RWPE2 (cell line): ENCODE results near the gene CCDC69.

Experiments used
- ATAC-seq: fragments of 200-7000 bp; cut with Tn5 transposase; 3 replicates; pipeline ENCODE4 v1.9.1; 2021; ENCODE audit warnings: low read depth
- DNase-seq: peaks from one replicate; pipeline ENCODE4 v3.0.0-alpha.2; 2020; ENCODE audit warnings: low spot score
- H3K27ac ChIP-seq: fragments of 450-650 bp; 2 replicates; pipeline ENCODE4 v1.5.1; 2017; ENCODE audit warnings: mild to moderate bottlenecking; ENCODE audit not compliant: poor library complexity, severe bottlenecking
- H3K27me3 ChIP-seq: fragments of 250-450 bp; sonication (Bioruptor Pico); 2 replicates; pipeline ENCODE4 v1.5.1; 2021; ENCODE audit warnings: mild to moderate bottlenecking, moderate library complexity; ENCODE audit not compliant: insufficient read depth, poor library complexity, severe bottlenecking
- H3K36me3 ChIP-seq: fragments of 250-450 bp; sonication (Bioruptor Pico); 2 replicates; pipeline ENCODE4 v1.5.1; 2020; ENCODE audit warnings: low read depth, mild to moderate bottlenecking, moderate library complexity
- H3K4me1 ChIP-seq: fragments of 250-450 bp; sonication (Bioruptor Pico); 2 replicates; pipeline ENCODE4 v1.5.1; 2021; ENCODE audit warnings: mild to moderate bottlenecking, moderate library complexity; ENCODE audit not compliant: insufficient read depth, poor library complexity, severe bottlenecking
- H3K4me3 ChIP-seq: fragments of 250-450 bp; sonication (Bioruptor Pico); 2 replicates; pipeline ENCODE4 v1.5.1; 2021; ENCODE audit warnings: mild to moderate bottlenecking, moderate library complexity; ENCODE audit not compliant: severe bottlenecking
- H3K9me3 ChIP-seq: fragments of 250-450 bp; sonication (Bioruptor Pico); 2 replicates; pipeline ENCODE4 v1.5.1; 2021; ENCODE audit warnings: mild to moderate bottlenecking, moderate library complexity; ENCODE audit not compliant: severe bottlenecking
- TF ChIP-seq, protein P1 (sequence below): fragments of 450-650 bp; IDR thresholded peaks from one replicate; pipeline ENCODE4 v1.5.1; 2017; ENCODE audit warnings: mild to moderate bottlenecking, moderate library complexity; ENCODE audit not compliant: poor library complexity, severe bottlenecking

CCDC69 gene

DNA sequence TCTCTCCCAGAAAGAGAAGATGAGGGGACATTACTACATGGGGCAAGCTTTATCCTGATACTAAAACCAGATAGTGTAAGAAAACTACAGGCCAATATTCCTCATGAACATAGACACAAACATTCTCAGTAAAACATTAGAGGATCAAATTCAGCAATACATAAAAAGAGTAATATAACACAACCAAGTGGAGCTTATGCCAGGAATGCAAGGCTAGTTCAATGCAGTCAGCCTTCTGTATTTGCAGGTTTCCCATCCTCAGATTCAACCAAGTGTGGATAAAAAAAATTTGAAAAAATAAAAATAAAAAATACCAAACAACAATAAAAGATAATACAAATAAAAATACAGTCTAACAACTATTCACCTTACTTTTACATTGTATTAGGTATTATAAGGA is 31.3 kb downstream of the CCDC69 start:
- DNase-seq (no peak), ATAC-seq (no peak)
- Histone ChIP-seq H3K27ac (no peak overlapping the region), H3K4me3 (no peak overlapping the region), H3K27me3 (no peaks in the 10 kb centered on the region), H3K36me3 (no peaks in the 10 kb centered on the region), H3K4me1 (no peaks in the 10 kb centered on the region), H3K9me3 (peaks cover 5% of the 10 kb centered on the region)
- TF ChIP-seq, protein P1, sequence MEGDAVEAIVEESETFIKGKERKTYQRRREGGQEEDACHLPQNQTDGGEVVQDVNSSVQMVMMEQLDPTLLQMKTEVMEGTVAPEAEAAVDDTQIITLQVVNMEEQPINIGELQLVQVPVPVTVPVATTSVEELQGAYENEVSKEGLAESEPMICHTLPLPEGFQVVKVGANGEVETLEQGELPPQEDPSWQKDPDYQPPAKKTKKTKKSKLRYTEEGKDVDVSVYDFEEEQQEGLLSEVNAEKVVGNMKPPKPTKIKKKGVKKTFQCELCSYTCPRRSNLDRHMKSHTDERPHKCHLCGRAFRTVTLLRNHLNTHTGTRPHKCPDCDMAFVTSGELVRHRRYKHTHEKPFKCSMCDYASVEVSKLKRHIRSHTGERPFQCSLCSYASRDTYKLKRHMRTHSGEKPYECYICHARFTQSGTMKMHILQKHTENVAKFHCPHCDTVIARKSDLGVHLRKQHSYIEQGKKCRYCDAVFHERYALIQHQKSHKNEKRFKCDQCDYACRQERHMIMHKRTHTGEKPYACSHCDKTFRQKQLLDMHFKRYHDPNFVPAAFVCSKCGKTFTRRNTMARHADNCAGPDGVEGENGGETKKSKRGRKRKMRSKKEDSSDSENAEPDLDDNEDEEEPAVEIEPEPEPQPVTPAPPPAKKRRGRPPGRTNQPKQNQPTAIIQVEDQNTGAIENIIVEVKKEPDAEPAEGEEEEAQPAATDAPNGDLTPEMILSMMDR: no peak

DNA sequence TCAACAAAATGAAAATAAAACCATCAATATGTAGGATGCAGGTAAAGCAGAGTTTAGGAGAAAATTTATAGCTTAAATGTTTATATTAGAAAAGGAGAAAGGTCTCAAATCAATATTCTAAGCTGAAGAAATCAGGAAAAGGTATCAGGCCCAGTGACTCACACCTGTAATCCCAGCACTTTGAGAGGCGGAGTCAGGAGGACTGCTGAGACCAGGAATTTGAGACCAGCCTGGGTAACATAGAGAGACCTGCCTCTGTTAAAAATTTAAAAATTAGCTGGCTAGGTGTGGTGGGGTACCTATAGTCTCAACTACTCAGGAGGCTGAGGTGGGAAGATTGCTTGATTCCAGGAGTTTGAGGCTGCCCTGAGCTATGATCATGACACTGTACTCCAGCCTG is 32.2 kb downstream of the CCDC69 start:
- Histone ChIP-seq H3K4me3 (no peak overlapping the region), H3K36me3 (no peaks in the 10 kb centered on the region), H3K27me3 (no peaks in the 10 kb centered on the region), H3K4me1 (no peaks in the 10 kb centered on the region), H3K9me3 (peaks cover 5% of the 10 kb centered on the region), H3K27ac (no peak overlapping the region)
- DNase-seq (peak; percentile 21), ATAC-seq (0 out of 3 replicates have a peak, but pooled peaks have one; percentile 23)
- TF ChIP-seq, protein P1: no peak

DNA sequence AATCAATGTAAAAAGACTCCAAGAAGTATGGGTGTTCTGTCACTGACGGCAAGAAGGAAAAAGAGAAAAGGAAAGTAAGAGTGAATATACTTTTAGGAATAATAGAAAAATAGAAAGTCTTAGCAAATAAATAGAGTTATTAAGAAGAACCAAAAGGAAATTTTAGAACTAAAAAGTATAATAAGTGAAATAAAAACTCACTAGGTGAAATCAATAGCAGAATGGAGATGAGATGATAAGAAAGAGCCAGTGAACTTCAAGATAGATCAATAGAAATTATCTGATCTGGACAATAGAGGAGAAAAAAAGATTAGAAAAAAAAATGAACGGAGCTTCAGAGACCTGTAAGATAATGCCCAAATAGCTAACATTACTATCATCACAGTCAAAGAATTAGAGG is 34.7 kb downstream of the CCDC69 start:
- Histone ChIP-seq H3K4me3 (no peak overlapping the region), H3K27me3 (no peaks in the 10 kb centered on the region), H3K27ac (no peak overlapping the region), H3K9me3 (peaks cover 5% of the 10 kb centered on the region), H3K4me1 (no peaks in the 10 kb centered on the region), H3K36me3 (no peaks in the 10 kb centered on the region)
- TF ChIP-seq, protein P1: no peak
- no peak for ATAC-seq
- DNase-seq: no peak

DNA sequence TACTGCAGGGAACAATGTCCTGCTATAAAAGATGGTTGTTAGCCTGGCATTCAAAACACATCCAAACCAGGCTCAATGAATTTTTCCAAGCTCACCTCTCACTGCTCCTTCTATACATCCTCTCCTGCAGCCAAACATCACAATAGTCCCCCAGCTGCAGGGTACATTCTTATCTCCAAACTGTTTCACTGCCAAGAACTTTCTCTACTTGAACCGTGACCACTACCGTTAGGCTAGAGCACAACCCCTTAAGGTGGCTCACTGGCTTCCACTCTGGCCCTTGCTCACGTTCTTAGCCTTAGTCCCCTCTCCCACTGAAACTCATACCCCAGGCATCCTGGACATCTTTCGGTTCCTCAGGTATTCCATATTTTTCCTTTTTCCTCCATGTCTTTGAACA is 37.4 kb downstream of the CCDC69 start:
- TF ChIP-seq, protein P1: no peak
- no peak for DNase-seq
- Histone ChIP-seq H3K27me3 (no peaks in the 10 kb centered on the region), H3K4me1 (no peaks in the 10 kb centered on the region), H3K27ac (no peak overlapping the region), H3K4me3 (no peak overlapping the region), H3K9me3 (no peaks in the 10 kb centered on the region), H3K36me3 (no peaks in the 10 kb centered on the region)
- ATAC-seq: no peak

DNA sequence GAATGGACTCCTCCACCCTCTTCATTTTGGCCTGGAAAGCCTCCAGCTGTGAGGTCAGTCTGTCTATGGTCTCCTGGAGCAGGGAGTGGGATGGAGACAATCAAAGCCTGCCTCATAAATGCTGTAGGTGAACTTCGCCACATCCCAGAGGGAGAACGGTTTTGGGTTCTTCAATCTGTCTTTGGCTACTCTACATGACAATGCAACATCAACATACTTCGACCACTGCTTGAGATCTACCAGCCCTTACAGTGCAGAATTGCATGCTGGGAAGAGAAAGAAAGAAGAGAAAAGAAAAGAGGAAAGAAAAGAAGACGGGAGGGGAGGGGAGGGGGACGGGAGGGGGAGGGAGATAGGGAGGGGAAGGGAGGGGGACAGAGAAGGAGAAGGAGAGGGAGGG is 37.8 kb downstream of the CCDC69 start:
- Histone ChIP-seq H3K27ac (no peak overlapping the region), H3K9me3 (no peaks in the 10 kb centered on the region), H3K4me3 (no peak overlapping the region), H3K27me3 (no peaks in the 10 kb centered on the region), H3K36me3 (no peaks in the 10 kb centered on the region), H3K4me1 (no peaks in the 10 kb centered on the region)
- DNase-seq: no peak
- no peak for ATAC-seq
- TF ChIP-seq, protein P1: no peak
